H9 (cell line): ENCODE measurements around the gene SRSF10. TPM values are rescaled to one million over a fixed set of nuclear protein-coding genes. Genes with fewer than 3 reads are reported as not detected.

Experiments used
- DNase-seq: peaks from one replicate; pipeline ENCODE4 v3.0.0-alpha.2; 2017
- H2AFZ ChIP-seq: one replicate; pipeline ENCODE4 v1.6.1; 2013; ENCODE audit warnings: mild to moderate bottlenecking, low read length, control low read depth, moderate library complexity
- H2AK5ac ChIP-seq: 2 replicates; pipeline ENCODE4 v1.6.1; 2013; ENCODE audit warnings: low read length, control low read depth, mixed read lengths; ENCODE audit not compliant: insufficient read length
- H2BK120ac ChIP-seq: one replicate; pipeline ENCODE4 v1.6.1; 2013; ENCODE audit warnings: low read depth, mild to moderate bottlenecking, low read length, control low read depth, inconsistent platforms; ENCODE audit not compliant: poor library complexity, severe bottlenecking
- H2BK12ac ChIP-seq: 2 replicates; pipeline ENCODE4 v1.6.1; 2013; ENCODE audit warnings: low read length, control low read depth, mixed read lengths, low read depth; ENCODE audit not compliant: insufficient read length
- H2BK15ac ChIP-seq: 2 replicates; pipeline ENCODE4 v1.6.1; 2013; ENCODE audit warnings: low read depth, low read length, control low read depth
- H2BK20ac ChIP-seq: one replicate; pipeline ENCODE4 v1.6.1; 2013; ENCODE audit warnings: low read depth, mild to moderate bottlenecking, low read length, control low read depth, inconsistent platforms; ENCODE audit not compliant: poor library complexity, severe bottlenecking
- H2BK5ac ChIP-seq: 2 replicates; pipeline ENCODE4 v1.6.1; 2013; ENCODE audit warnings: low read length, control low read depth, mixed read lengths; ENCODE audit not compliant: insufficient read length
- H3K14ac ChIP-seq: 2 replicates; pipeline ENCODE4 v1.6.1; 2013; ENCODE audit warnings: low read length, control low read depth; ENCODE audit not compliant: insufficient read depth
- H3K18ac ChIP-seq: 2 replicates; pipeline ENCODE4 v1.6.1; 2013; ENCODE audit warnings: low read depth, mild to moderate bottlenecking, mixed read lengths, low read length, control low read depth; ENCODE audit not compliant: insufficient read length
- H3K23ac ChIP-seq: 2 replicates; pipeline ENCODE4 v1.6.1; 2013; ENCODE audit warnings: low read length, control low read depth, mixed read lengths, low read depth; ENCODE audit not compliant: insufficient read length
- H3K23me2 ChIP-seq: 2 replicates; pipeline ENCODE4 v1.6.1; 2013; ENCODE audit warnings: low read depth, mild to moderate bottlenecking, mixed read lengths, low read length, control low read depth; ENCODE audit not compliant: insufficient read length, poor library complexity, severe bottlenecking
- H3K27ac ChIP-seq: 2 replicates; pipeline ENCODE4 v1.5.1; 2013; ENCODE audit warnings: low read length, control low read depth, mixed read lengths, low read depth; ENCODE audit not compliant: insufficient read length
- H3K27me3 ChIP-seq: 2 replicates; pipeline ENCODE4 v1.6.1; 2013; ENCODE audit warnings: low read length, control low read depth, inconsistent platforms; ENCODE audit not compliant: insufficient read depth
- H3K4ac ChIP-seq: 2 replicates; pipeline ENCODE4 v1.6.1; 2013; ENCODE audit warnings: low read depth, mild to moderate bottlenecking, control low read depth, inconsistent platforms, low read length, moderate library complexity
- H3K4me1 ChIP-seq: 2 replicates; pipeline ENCODE4 v1.6.1; 2013; ENCODE audit warnings: low read length, control low read depth, inconsistent platforms; ENCODE audit not compliant: insufficient read depth
- H3K4me2 ChIP-seq: 2 replicates; pipeline ENCODE4 v1.6.1; 2013; ENCODE audit warnings: low read length, control low read depth, mixed read lengths; ENCODE audit not compliant: insufficient read length, insufficient read depth
- H3K56ac ChIP-seq: 2 replicates; pipeline ENCODE4 v1.6.1; 2013; ENCODE audit warnings: low read depth, mild to moderate bottlenecking, mixed read lengths, low read length, control low read depth; ENCODE audit not compliant: insufficient read length
- H3K79me1 ChIP-seq: 2 replicates; pipeline ENCODE4 v1.6.1; 2013; ENCODE audit warnings: low read depth, mild to moderate bottlenecking, moderate library complexity, low read length, control low read depth, inconsistent platforms; ENCODE audit not compliant: insufficient read depth, poor library complexity, severe bottlenecking
- H3K79me2 ChIP-seq: 2 replicates; pipeline ENCODE4 v1.6.1; 2013; ENCODE audit warnings: low read length, control low read depth, inconsistent platforms; ENCODE audit not compliant: insufficient read depth
- H3K9ac ChIP-seq: 2 replicates; pipeline ENCODE4 v1.6.1; 2013; ENCODE audit warnings: low read length, control low read depth, mixed read lengths; ENCODE audit not compliant: insufficient read length; ENCODE audit errors: extremely low read depth
- H3K9me3 ChIP-seq: one replicate; pipeline ENCODE4 v1.6.1; 2013; ENCODE audit warnings: low read depth, low read length, inconsistent platforms; ENCODE audit not compliant: control insufficient read depth
- H3T11ph ChIP-seq: one replicate; pipeline ENCODE4 v1.6.1; 2013; ENCODE audit warnings: mild to moderate bottlenecking, low read length, control low read depth, inconsistent platforms
- H4K20me1 ChIP-seq: one replicate; pipeline ENCODE4 v1.6.1; 2013; ENCODE audit not compliant: control insufficient read depth, insufficient read length, insufficient read depth
- H4K5ac ChIP-seq: 2 replicates; pipeline ENCODE4 v1.6.1; 2013; ENCODE audit warnings: low read depth, mild to moderate bottlenecking, mixed read lengths, low read length, control low read depth; ENCODE audit not compliant: insufficient read length
- H4K8ac ChIP-seq: replicated peaks from 2 replicates; pipeline ENCODE4 v1.6.1; 2013; ENCODE audit warnings: low read length, control low read depth, mixed read lengths, low read depth; ENCODE audit not compliant: insufficient read length
- H4K91ac ChIP-seq: 2 replicates; pipeline ENCODE4 v1.6.1; 2013; ENCODE audit warnings: low read depth, mild to moderate bottlenecking, moderate library complexity, mixed read lengths, low read length, control low read depth; ENCODE audit not compliant: insufficient read length
- H3K27ac Mint-ChIP-seq, 3 experiments: 2 replicates in 2 of 3; 3 replicates in 1 of 3; pipeline ENCODE4 v1.8.0; 2020 to 2021; ENCODE audit warnings: mixed read lengths in 3 of 3, mild to moderate bottlenecking in 1 of 3, moderate library complexity in 1 of 3
- H3K27me3 Mint-ChIP-seq: 2 replicates; pipeline ENCODE4 v1.8.0; 2021; ENCODE audit warnings: low read depth, mild to moderate bottlenecking, moderate library complexity, mixed read lengths
- H3K36me3 Mint-ChIP-seq, 3 experiments: 2 replicates in 2 of 3; 3 replicates in 1 of 3; pipeline ENCODE4 v1.8.0; 2020 to 2021; ENCODE audit warnings: low read depth in 3 of 3, mixed read lengths in 3 of 3; ENCODE audit not compliant: insufficient read depth in 1 of 3
- H3K4me1 Mint-ChIP-seq, 2 experiments: 2 replicates each; pipeline ENCODE4 v1.8.0; 2020; ENCODE audit warnings: mixed read lengths in 2 of 2
- H3K4me3 Mint-ChIP-seq, 2 experiments: 2 replicates in 1 of 2; 3 replicates in 1 of 2; pipeline ENCODE4 v1.8.0; 2020 to 2021; ENCODE audit warnings: mild to moderate bottlenecking in 2 of 2, mixed read lengths in 2 of 2, moderate library complexity in 1 of 2
- H3K9me3 Mint-ChIP-seq, 2 experiments: 2 replicates in 1 of 2; 3 replicates in 1 of 2; pipeline ENCODE4 v1.8.0; 2020; ENCODE audit warnings: mild to moderate bottlenecking in 2 of 2, mixed read lengths in 2 of 2, moderate library complexity in 1 of 2
- CTCF ChIP-seq: fragments of 200-600 bp; sonication (generic); conservative IDR thresholded peaks from 3 replicates; pipeline ENCODE4 v1.8.0; 2021; ENCODE audit warnings: antibody characterized with exemption, mild to moderate bottlenecking
- WGBS: extraction: QIAGEN DNeasy Blood & Tissue Kit; methylation state at CpG from one replicate; pipeline ENCODE4 v1.1.7; 2013; ENCODE audit warnings: missing lambda C conversion rate, low lambda C conversion rate, mixed read lengths; ENCODE audit not compliant: insufficient read length; ENCODE audit errors: extremely low coverage; 5-methylcytosine and 5-hydroxymethylcytosine counted together
- total RNA-seq: library from RNA; stranded (reverse); gene quantifications from 2 replicates; pipeline ENCODE4 v1.2.1, GENCODE V29; 2021

The SRSF10 gene
- total RNA-seq, 1 experiment from 2014 or later, result 238 TPM

- Histone ChIP-seq H3K79me1 (no peaks in the 10 kb centered on the region), H3K56ac (no peak overlapping the region), H3K4ac (no peak overlapping the region), H4K91ac (no peak overlapping the region), H2BK120ac (no peak overlapping the region), H2AK5ac (no peak overlapping the region), H4K5ac (no peak overlapping the region), H3K14ac (no peak overlapping the region), H3K27ac (no peak overlapping the region), H4K8ac (no peak overlapping the region), H3K23ac (no peak overlapping the region), H2BK15ac (no peak overlapping the region), H3K4me2 (no peak overlapping the region), H2AFZ (no peak overlapping the region), H3K27me3 (no peaks in the 10 kb centered on the region), H3T11ph (no peak overlapping the region), H3K9ac (no peak overlapping the region), H3K23me2 (no peaks in the 10 kb centered on the region), H2BK12ac (no peak overlapping the region), H2BK5ac (no peak overlapping the region), H4K20me1 (no peaks in the 10 kb centered on the region), H3K79me2 (no peaks in the 10 kb centered on the region), H3K18ac (no peak overlapping the region), H3K9me3 (no peaks in the 10 kb centered on the region), H2BK20ac (no peak overlapping the region), H3K4me1 (no peaks in the 10 kb centered on the region)
- no peak overlapping the region for H3K27ac Mint-ChIP-seq
- WGBS, result no CpG with 5 or more reads among the region's 1 CpG
- no peak for TF ChIP-seq CTCF
- H3K9me3 Mint-ChIP-seq, result no peaks in the 10 kb centered on the region
- H3K4me1 Mint-ChIP-seq, result peaks cover 0 to 4% of the 10 kb centered on the region in 2 experiments; a peak in 1 of 4 replicates
- peaks cover 1% of the 10 kb centered on the region; the same call in 1 of the 2 replicates for H3K27me3 Mint-ChIP-seq
- H3K4me3 Mint-ChIP-seq, result no peak overlapping the region
- no peaks in the 10 kb centered on the region for H3K36me3 Mint-ChIP-seq
- no peak for DNase-seq
Observed at GRCh38 chr1:23927097-23927496, 53.0 kb downstream of the SRSF10 start.
